Measurements from ENCODE around the gene MIX23.
"Not testable (repeated sequence)": the region's sequence is repeated elsewhere in the genome, so short reads cannot be mapped to it uniquely, and the experiment has no call there.

Gene MIX23

GRCh38 chr3:122392868-122393844 lies 10.1 kb upstream of the MIX23 start:
- peak; percentile 8 for DNase-seq

GRCh38 chr3:122391681-122392446 lies 8.8 kb upstream of the MIX23 start:
- no peak for DNase-seq

DNA sequence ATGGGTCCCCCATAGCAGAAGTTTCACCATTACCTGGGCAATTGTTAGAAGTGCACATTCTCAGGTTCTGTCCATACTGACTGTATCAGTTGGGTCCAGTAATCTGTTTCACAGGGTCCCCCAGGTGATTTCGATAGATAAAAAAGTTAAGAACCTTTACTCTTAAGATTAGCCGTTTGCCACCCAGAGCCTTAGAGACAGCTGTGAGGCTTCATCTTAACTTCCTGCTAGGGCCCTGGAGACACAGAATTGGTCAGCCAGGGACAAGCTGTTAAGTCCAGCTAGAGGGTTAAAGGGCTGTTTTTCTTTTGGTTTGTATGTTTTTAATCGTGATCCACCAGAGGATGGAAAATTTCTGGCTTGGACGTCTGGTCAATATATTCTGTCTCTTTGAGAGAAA lies 7.6 kb upstream of the MIX23 start:
- no peak for DNase-seq

DNA sequence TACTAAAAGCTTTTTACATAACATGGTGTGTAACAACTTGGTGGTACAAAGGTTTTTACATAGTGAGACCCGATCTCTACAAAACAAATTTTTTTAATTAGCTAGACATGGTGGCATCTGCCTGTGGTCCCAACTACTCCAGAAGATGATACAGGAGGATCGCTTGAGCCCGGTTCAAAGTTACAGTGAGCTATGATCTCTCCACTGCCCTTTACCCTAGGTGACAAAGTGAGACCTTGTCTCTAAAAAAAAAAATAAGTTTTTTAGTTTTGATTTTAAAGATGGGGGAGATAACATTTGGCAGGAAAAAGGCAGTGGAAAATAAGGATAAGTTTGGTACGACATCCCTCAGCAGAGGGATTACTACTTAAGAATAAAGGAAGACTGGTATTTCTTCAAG lies 6.9 kb upstream of the MIX23 start:
- DNase-seq = no peak

GRCh38 chr3:122389197-122389596 lies 6.2 kb upstream of the MIX23 start:
- no peak for DNase-seq

- no peak for DNase-seq
These were observed 4.7 kb upstream of the MIX23 start for GRCh38 chr3:122387709-122388108.

- DNase-seq = peak; percentile 90
These were observed 1.0 kb upstream of the MIX23 start, which contains the start of gene FAM162A for GRCh38 chr3:122383771-122384697. TSS of gene FAM162A (plus strand) at chr3:122384182. CDS start at chr3:122384266, 84 bp downstream.

GRCh38 chr3:122377975-122378374 lies 5.1 kb downstream of the MIX23 start:
- no peak for DNase-seq

DNA sequence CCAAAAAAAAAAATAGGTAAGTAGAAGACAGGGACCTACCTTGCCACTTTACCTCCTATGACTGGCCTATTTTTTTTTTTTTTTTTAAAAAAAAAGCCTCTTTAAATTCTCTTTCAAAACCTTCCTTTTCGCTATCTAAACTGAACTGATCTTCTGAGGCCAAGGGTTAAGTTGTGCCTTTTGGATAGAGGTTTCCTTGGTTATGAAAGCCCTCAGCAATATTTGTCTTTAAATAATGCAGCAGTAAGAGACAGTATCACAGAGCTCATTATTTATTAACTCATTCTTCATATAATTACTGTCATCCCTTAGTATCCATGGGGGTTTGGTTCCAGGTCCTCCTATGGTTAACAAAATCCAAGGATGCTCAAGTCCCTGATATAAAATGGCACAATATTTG lies 9.0 kb downstream of the MIX23 start:
- no peak for DNase-seq

DNA sequence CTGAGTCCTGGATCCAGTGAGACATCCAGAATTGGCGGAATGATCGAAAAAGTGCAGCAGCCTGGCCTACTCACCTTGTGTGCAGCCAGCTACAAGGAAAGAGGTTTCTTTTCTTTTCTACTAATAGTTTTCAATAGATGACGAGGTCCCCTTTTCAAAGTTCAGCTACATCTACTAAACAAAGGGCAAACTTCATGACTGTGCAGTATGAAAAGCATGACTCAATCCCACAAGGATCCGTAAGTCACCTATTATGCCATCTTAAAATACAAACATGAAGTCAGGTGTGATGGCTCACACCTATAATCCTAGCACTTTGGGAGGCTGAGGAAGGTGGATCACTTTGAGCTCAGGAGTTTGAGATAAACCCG lies 16.7 kb downstream of the MIX23 start:
- no peak for DNase-seq

DNA sequence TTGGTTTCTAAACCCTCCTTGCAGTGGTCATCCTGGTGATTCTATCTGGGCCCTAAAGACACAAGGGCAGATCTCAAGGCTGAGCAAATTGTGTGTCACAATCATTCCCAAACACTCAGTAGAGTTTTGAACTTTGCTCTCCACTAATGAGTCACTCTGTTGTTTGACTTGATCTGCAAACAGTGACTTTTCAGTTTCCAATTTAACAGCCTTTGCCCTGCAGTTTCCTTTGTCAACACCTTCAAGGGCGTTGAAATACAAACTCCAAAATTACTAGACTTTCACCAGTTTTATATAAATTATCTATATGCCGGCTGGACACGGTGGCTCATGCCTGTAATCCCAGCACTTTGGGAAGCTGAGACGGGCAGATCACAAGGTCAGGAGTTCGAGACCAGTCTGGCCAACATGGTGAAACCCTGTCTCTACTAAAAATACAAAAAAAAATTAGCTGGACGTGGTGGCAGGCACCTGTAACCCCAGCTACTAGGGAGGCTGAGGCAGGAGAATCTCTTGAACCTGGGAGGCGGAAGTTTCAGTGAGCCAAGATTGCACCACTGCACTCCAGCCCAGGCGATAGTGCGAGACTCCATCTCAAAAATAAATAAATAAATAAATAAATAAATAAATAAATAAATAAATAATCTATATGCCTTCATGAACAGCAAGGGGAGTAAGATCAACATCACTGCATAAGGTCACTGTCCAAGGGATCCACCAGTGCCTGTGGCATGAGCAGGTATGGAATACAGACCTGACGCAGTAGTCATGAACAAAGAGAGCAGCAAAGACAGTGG lies 17.3 kb downstream of the MIX23 start:
- DNase-seq = not testable (repeated sequence)

DNA sequence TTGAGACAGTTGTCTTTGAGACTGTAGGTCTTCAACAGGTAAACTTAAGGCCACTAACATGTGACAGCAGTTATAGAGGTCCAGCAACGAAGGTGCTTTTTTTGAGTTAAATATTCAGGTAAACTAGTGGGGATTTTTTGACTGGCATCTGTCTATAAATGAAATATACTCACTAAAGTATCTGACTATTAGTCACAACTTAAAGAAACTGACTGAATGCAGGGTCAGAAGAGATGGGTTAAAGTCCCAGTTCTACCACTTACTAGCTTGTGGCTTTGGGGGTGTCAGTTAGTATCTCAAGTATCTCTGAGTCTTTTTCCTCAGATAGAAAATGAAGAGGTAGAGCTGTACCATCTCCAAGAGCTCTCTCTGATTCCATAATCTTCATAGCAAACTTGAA lies 18.0 kb downstream of the MIX23 start:
- DNase-seq = no peak

DNA sequence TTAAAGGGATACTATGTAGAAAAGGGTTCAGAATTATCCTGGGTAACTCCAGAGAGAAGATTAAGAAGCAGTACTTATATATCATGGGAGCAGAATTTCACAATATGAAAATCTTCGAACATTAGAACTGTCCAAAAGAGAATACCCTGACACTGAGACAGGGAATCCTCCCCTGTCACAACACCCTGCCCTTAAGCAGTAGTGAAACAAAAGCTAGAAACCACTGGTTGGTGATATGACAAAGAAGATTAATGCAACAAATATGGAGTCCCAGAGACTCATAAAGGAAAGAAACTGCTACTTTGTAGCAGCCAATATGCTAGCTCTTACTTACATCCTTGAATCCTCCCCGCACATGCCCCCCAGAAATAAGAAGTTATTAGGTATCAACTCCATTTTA lies 18.5 kb downstream of the MIX23 start:
- no peak for DNase-seq

DNA sequence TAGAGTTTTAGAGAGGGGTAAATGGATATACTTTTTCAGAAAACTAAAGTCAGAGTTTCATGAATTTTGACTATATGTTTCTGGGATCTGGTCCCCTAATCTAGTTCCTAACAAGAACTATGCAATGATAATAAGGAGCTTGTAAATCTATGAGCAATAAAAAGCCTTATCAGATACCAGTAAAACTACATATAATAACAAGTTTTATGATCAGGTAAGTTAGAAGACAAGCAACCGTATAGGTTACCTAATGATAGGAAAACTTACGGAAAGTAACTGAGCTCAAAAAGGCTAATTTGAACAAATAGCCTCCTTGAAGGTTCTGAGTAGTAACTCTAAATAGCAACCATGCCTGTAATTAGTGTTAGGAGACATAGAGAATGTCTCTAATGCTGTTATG lies 21.0 kb downstream of the MIX23 start:
- DNase-seq = no peak

DNA sequence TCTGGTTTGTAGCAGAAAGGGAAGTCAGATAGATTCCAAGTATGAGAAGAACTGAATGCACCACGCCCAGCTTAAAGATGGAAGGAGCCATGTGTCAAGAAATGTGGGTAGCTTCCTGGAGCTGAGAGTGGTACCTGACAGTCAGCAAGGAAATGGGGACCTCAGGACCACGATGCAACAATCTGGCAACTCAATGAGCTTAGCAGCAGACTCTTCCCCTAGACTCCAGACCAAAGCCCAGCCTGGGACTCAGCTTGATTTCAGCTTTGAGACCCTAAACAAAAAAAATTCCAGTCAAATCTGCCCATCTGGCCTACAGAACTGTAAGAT lies 24.4 kb downstream of the MIX23 start:
- no peak for DNase-seq

GRCh38 chr3:122357828-122358702 lies 25.0 kb downstream of the MIX23 start:
- DNase-seq = no peak

DNA sequence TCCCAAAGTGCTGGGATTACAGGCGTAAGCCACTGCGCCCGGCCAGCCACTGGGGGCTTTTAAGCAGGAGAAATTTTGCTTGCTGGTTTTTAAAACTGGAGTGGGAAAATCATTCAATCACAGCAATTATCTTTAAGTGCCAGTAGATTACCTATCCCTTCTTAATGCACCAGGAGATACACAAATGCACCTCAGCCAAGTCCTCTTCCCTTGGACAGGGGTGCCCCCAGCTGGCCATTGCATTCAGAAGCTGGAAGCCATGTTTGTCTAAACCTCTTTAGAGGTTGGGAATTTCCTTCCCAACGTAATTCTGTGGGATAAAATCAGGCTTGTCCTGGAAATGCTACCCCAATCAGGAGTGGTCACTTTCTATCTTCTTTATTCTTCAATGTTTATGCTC lies 26.6 kb downstream of the MIX23 start:
- no peak for DNase-seq

- no peak for DNase-seq
These were observed 27.4 kb downstream of the MIX23 start for GRCh38 chr3:122355612-122356011.

GRCh38 chr3:122353893-122354401 lies 29.1 kb downstream of the MIX23 start:
- no peak for DNase-seq

DNA sequence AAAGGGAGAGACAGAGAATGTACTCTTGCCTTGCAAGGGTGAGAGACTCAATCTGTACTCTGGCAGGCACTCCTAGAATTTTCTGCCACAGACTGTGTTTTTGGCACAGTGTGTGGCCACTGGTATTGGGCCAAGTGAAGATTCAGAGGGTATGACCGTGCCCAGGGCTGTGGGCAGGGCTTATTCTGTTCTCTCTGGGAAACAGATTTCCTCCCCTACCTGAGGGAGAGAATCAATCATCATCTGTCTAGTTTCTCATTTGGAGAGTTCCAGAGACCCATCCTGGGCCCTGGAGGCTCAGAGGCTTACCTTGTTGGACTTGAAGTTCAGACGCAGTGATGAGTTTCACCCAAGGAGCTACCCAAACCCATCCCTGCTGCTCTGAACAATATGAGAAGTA lies 29.8 kb downstream of the MIX23 start:
- no peak for DNase-seq

DNA sequence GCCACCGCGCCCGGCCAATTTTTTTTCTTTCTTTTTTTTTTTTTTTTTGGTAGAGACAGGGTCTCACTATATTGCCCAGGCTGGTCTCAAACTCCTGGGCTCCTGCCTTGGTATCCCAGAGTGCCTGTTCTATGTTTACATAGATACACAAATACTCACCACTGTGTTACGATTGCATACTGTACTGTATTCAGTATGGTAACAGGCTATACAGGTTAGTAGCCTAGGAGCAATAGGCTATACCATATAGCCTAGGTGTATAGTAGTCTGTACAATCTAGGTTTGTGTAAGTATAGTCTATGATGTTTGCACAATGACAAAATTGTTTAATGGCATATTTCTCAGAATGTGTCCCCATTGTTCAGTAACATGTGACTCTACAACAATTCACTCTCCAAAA lies 31.4 kb downstream of the MIX23 start:
- DNase-seq = no peak

Data from effector CD4-positive, alpha-beta T cell (primary cell).